Activated CD8-positive, alpha-beta memory T cell treated with anti-CD3 and anti-CD28 coated beads for 36 hours (primary cell): ENCODE results near the gene DUS1L. TPM values are rescaled to one million over a fixed set of nuclear protein-coding genes. Genes with fewer than 3 reads are reported as not detected.

Source experiments
- total RNA-seq, 2 experiments: library from RNA; stranded (reverse); gene quantifications; one replicate each; pipeline ENCODE4 v1.2.3, GENCODE V29; 2021

The DUS1L gene
- total RNA-seq, 2 experiments from 2014 or later = 187 to 195 TPM

Other genes starting within 250 kb of the DUS1L start
- gene MCRIP1, start 232.5 kb downstream of the DUS1L start, total RNA-seq = 10 to 100 TPM; 44.5 to 46.3 TPM
- gene PPP1R27, start 230.8 kb downstream of the DUS1L start, total RNA-seq = not detected
- 100 to 1,000 TPM; 493 to 503 TPM for gene P4HB, start 205.3 kb downstream of the DUS1L start, total RNA-seq
- 100 to 1,000 TPM; 669 to 688 TPM for gene ARHGDIA, start 194.5 kb downstream of the DUS1L start, total RNA-seq
- gene ALYREF, start 174.2 kb downstream of the DUS1L start, total RNA-seq = 100 to 1,000 TPM; 305 to 310 TPM
- 100 to 1,000 TPM; 147 TPM for gene ANAPC11, start 174.1 kb downstream of the DUS1L start, total RNA-seq
- gene NPB, start 163.6 kb downstream of the DUS1L start, total RNA-seq = under 1 TPM in 1 of 2 experiments, not detected in 1; 0.17 TPM
- gene PCYT2, start 154.4 kb downstream of the DUS1L start, total RNA-seq = 10 to 100 TPM; 30.4 to 30.9 TPM
- 10 to 100 TPM; 37.1 to 39.7 TPM for gene SIRT7, start 147.6 kb downstream of the DUS1L start, total RNA-seq
- gene MAFG, start 138.1 kb downstream of the DUS1L start, total RNA-seq = 10 to 100 TPM; 28.2 to 29.7 TPM
- gene PYCR1, start 128.5 kb downstream of the DUS1L start, total RNA-seq = 100 to 1,000 TPM; 160 to 165 TPM
- not detected for gene MYADML2, start 118.6 kb downstream of the DUS1L start, total RNA-seq
- under 1 TPM; 0.38 to 0.40 TPM for gene NOTUM, start 104.6 kb downstream of the DUS1L start, total RNA-seq
- 10 to 100 TPM; 27.9 to 28.8 TPM for gene ASPSCR1, start 88.2 kb downstream of the DUS1L start, total RNA-seq
- gene CENPX, start 42.9 kb downstream of the DUS1L start, total RNA-seq = 100 to 1,000 TPM; 154 to 158 TPM
- gene LRRC45, start 42.5 kb downstream of the DUS1L start, total RNA-seq = 10 to 100 TPM; 30.2 to 31.3 TPM
- 1 to 10 TPM; 5.1 TPM for gene RAC3, start 34.1 kb downstream of the DUS1L start, total RNA-seq
- gene DCXR, start 28.1 kb downstream of the DUS1L start, total RNA-seq = 100 to 1,000 TPM; 119 to 129 TPM
- 10 to 100 TPM; 16.7 to 18.3 TPM for gene RFNG, start 14.0 kb downstream of the DUS1L start, total RNA-seq
- gene GPS1, start 13.9 kb downstream of the DUS1L start, total RNA-seq = 100 to 1,000 TPM; 118 TPM
- 100 to 1,000 TPM; 302 to 305 TPM for gene FASN, start 32.4 kb upstream of the DUS1L start, total RNA-seq
- 10 to 100 TPM; 69.8 to 73.0 TPM for gene CCDC57, start 147.0 kb upstream of the DUS1L start, total RNA-seq
- gene SLC16A3, start 163.2 kb upstream of the DUS1L start, total RNA-seq = 100 to 1,000 TPM; 115 to 130 TPM
- 100 to 1,000 TPM; 128 to 129 TPM for gene CSNK1D, start 207.9 kb upstream of the DUS1L start, total RNA-seq